SIG-M5 treated with dmso at 0.1 percent for 504 hours (cell line): ENCODE data around the gene CAMK2D.

ENCODE experiments used
- DNase-seq: peaks from one replicate; lab custom pipeline; 2025; ENCODE audit not compliant: unreplicated experiment; lab: John Stamatoyannopoulos, UW

CAMK2D gene

GRCh38 chr4:113447769-113448168, 313.8 kb downstream of the CAMK2D start:
- peak; percentile 14 for DNase-seq

GRCh38 chr4:113447061-113447460, 314.5 kb downstream of the CAMK2D start:
- no peak for DNase-seq

GRCh38 chr4:113446019-113446418, 315.5 kb downstream of the CAMK2D start:
- no peak for DNase-seq

DNA sequence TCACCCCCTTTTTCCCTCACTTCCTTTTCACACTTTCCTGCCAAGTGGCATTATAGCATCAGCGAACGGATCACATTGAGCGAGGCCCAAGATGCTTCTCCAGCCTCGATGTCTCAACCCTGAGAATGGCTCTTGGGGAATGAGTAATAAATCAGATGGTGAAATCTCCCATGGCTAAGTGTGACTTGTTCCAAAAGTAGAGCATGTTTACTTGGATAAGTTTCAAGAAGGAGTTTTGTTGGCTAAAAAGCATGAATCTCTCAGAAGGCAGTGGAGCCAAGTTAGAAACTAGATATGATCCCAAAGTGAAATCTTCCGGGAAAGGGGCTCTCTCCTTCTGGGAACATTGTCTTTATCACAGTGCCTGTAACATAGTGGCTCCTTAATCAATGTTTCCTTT, 316.3 kb downstream of the CAMK2D start:
- DNase-seq = peak; percentile 7

- no peak for DNase-seq
Measured at GRCh38 chr4:113444386-113444785, 317.2 kb downstream of the CAMK2D start.

DNA sequence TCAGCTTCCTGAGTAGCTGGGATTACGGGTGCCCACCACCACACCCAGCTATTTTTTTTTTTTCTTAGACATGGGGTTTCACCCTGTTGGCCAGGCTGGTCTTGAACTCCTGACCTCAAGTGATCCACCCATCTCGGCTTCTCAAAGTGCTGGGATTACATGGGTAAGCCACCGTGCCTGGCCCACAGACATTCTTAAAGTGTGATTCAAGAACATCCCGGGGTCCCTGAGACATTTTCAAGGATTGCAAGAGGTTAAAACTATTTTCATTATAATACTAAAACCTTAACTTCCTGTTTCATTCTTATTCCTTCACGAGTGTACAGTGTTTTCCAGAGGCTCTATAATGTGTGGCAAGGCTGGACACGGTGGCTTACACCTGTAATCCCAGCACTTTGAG, 318.7 kb downstream of the CAMK2D start:
- DNase-seq = no peak

DNA sequence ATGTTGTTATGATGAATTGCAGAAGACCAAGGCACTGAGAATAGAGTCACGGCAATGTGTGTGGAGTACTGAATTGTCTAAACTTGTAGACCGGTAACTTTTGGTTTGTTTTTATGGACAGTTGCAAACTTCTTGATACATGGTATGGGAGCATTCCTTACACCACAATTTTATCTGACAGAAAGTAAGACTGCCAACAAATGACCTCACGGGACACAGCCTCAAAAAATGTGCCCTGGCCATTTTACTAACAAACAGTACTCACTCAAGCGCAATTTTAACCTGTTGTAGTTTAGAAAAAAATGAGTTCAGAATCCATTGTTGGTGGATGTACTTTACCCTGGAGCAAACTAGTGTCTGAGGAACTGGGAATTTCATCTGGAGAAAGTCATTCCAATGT, 321.2 kb downstream of the CAMK2D start:
- no peak for DNase-seq

DNA sequence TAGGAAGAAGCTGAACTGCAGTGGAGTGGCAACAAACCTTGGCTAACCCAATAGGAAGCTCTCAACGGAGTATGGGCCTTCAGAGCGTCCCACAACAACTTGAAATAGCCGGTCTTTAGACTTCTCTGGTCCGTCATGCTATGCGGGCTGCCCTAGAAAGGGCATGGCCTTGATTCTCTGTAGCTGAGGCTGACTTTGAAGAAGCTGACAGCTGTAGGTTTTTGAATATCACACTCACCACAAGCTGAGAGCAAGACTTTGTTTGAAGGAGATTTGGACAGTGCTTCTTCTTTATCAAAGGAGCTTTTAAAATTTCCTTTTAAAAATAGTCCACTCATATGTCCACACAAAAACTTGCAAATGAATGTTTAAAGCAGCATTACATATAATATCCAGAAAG, 322.9 kb downstream of the CAMK2D start:
- DNase-seq = no peak

DNA sequence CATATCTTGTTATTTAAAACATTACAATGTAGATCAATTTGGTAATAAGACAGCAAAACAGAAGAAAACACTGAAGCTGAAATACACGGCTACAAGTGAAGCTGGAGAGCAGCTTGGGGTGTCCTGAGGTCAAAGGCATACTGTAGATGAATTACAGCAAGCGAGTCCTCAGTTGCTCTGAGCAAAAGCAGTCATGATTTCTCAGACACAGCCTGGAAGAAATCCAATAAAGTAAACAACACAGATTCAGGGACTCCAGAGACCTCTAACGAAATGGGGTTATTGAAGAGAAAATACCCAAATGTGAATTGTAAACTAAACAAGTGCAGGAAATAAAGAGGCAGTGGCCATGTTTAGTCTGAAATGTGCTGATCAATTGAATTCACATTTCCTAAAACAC, 324.4 kb downstream of the CAMK2D start:
- DNase-seq = no peak

DNA sequence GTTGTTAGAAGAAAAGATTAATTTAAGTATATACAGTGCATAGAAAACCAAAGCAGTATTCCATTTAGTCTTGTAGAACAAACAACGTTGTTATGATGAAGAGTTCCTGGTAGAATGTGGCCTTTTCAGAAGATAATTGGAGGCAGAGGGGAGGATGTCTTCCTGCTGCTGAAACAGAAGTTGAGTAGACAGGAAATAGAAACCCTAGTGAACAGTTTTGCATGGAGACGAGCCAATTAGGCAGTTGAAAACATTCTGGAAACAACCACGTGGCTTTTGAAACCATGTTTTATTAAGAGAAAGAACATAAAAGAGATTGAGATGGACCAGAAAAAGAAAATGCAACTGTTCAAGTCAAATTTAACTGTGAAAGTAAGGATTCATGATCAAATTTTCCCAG, 325.2 kb downstream of the CAMK2D start:
- no peak for DNase-seq

GRCh38 chr4:113435893-113436292, 325.6 kb downstream of the CAMK2D start:
- DNase-seq = no peak

- DNase-seq = no peak
Measured at GRCh38 chr4:113434247-113434587, 327.3 kb downstream of the CAMK2D start.

DNA sequence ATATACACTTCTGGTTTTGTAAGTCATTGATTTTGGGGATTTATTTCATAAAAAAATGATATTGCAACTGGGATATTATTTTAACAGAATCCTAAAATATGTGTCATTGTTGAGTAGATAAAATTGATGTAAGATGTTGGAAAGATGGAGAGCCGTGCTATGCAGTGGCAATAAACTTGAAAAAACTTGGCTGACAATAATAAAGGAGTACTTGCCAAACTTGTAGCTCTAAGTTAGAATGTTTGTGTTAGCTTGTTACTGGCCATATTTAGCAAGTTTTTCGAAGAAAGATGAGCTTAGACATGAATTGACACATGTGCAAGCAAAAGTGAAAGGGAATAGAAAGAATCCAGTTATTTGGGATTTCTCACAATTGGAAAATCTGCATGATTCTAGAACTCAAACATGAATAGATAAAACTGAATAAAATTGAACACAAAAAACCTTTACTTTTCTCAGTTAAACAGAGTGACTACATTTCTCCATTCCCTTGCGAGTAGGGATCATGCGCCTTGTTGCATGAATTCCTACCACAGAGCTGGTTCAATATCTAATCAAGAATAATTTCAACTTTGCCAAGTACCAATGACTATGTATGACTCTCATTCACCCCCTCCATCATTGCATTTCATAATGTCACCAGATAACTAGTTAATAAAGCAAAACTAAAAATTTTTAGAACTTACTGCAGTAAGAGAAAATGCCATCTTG, 327.8 kb downstream of the CAMK2D start:
- DNase-seq = no peak

DNA sequence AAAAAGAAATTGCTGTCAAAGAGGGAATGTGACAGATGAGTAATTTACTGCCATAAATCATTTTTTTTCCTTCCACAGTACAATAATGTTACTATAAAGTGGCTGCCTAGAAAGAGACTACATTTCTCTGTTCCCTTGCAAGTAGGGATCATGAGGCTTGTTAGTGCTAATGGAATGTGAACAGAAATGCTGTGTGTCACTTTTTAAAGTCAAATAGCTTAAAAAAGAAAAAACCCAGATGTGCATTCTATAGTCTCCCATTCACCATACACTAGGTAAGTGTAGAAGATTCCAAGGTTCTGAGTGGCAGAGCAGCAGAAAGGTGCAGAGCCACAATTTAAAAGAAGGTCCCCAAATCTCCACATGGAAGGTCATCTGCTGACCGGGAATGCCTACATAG, 328.4 kb downstream of the CAMK2D start:
- no peak for DNase-seq

- no peak for DNase-seq
Measured at GRCh38 chr4:113423631-113424030, 337.9 kb downstream of the CAMK2D start.

GRCh38 chr4:113420938-113421337, 340.6 kb downstream of the CAMK2D start:
- DNase-seq = no peak

- DNase-seq = no peak
Measured at GRCh38 chr4:113419631-113420030, 341.9 kb downstream of the CAMK2D start.

DNA sequence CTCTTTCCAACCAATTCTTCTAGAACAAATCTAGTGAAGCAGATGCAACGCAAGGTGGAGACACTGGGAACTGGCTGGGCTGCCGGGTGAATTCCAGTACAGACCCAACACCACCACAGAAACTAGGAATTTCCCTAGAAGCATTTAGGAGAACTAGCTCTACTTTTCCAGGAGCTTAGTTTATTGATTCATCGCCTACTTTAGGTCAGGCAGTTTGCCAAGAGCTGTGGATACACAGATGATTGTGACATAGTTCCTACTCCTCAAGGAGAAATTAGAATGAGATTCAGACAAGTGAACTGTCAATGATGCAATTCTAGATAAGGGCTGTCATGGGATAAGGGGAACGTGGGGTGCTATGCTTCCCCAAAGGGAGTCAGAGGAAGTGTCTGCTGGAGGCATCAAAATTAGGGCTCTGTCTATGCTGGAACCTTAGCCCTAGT, 350.0 kb downstream of the CAMK2D start:
- DNase-seq = peak; percentile 58

DNA sequence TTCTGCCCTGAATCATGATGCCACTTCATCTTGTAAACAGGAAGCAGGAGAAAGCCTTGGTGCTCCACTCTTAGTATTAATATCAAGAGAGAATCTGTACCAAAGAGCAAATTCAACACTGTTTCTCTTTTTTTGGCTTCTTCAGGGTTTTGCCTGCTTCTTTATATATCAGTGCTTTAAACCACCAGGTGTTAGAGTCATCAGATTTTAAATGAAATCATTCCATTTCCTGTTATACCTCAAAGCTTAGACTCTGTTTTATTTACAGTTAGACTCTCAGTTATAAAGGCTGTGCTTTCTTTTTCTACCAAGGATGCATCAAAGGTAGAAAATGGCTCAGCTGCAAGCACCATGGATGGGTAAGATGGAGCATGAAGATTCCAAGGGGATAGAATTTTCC, 350.9 kb downstream of the CAMK2D start:
- no peak for DNase-seq

DNA sequence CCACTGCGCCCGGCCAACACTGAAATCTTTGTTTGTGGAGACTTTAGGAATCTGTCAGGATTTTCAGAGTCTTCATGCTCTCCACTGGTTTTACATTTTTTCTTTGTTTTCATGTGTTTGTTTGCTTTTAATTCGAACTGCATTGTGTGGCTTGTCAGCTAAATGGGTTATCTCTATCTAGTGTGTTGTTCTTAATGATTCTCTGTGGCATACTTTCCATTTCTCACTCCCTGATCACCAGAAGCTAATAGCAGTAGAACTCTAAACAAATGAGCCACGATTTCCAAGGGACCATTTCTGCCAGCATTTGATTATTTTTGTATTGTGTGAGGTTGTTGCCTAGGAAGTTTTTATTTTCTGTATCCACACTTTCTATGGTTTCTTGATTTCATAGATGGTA, 352.4 kb downstream of the CAMK2D start:
- DNase-seq = no peak

GRCh38 chr4:113407409-113407808, 354.1 kb downstream of the CAMK2D start:
- no peak for DNase-seq

GRCh38 chr4:113406723-113407016, 354.9 kb downstream of the CAMK2D start:
- DNase-seq = no peak

GRCh38 chr4:113405874-113406722, 355.4 kb downstream of the CAMK2D start:
- DNase-seq = no peak
